Neuron (in vitro differentiated cells): ENCODE data around the gene CYREN.
"Not testable (repeated sequence)": the region's sequence is repeated elsewhere in the genome, so short reads cannot be mapped to it uniquely, and the experiment has no call there.

Experiments used
- H2AFZ ChIP-seq: one replicate; pipeline ENCODE4 v1.6.1; 2013; ENCODE audit warnings: low read depth, mild to moderate bottlenecking, inconsistent platforms, low read length, moderate library complexity
- H3K27me3 ChIP-seq: one replicate; pipeline ENCODE4 v1.6.1; 2013; ENCODE audit warnings: low read length; ENCODE audit not compliant: insufficient read depth
- H3K36me3 ChIP-seq: one replicate; pipeline ENCODE4 v1.6.1; 2013; ENCODE audit warnings: low read length; ENCODE audit not compliant: insufficient read depth
- H3K4me1 ChIP-seq: one replicate; pipeline ENCODE4 v1.6.1; 2013; ENCODE audit warnings: low read length; ENCODE audit not compliant: insufficient read depth
- H3K4me3 ChIP-seq: 2 replicates; pipeline ENCODE4 v1.5.1; 2013; ENCODE audit warnings: mild to moderate bottlenecking, low read length, moderate library complexity
- H3K9me3 ChIP-seq: one replicate; pipeline ENCODE4 v1.6.1; 2013; ENCODE audit warnings: low read length

The CYREN gene, protein sequence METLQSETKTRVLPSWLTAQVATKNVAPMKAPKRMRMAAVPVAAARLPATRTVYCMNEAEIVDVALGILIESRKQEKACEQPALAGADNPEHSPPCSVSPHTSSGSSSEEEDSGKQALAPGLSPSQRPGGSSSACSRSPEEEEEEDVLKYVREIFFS

GRCh38 chr7:135170274-135170997, at the start of gene CYREN:
Gene CYREN (minus strand): TSS chr7:135170707. CDS start chr7:135168922, 1,785 bp downstream.
- H3K36me3 ChIP-seq = peaks cover 35% of the 10 kb centered on the region
- peak within 1 kb of the TSS; percentile 74 for H3K4me3 ChIP-seq
- H3K27me3 ChIP-seq = no peaks in the 10 kb centered on the region
- H2AFZ ChIP-seq = peak within 1 kb of the TSS; percentile 90
- no peaks in the 10 kb centered on the region for H3K9me3 ChIP-seq
- H3K4me1 ChIP-seq = peaks cover 18% of the 10 kb centered on the region

- H3K4me3 ChIP-seq = no peak overlapping the region
Observed at GRCh38 chr7:135217645-135218509, 47.4 kb upstream of the CYREN start.

GRCh38 chr7:135215698-135216097, 45.2 kb upstream of the CYREN start:
- Histone ChIP-seq H3K4me1 (peaks cover 6% of the 10 kb centered on the region), H3K27me3 (peaks cover 2% of the 10 kb centered on the region), H2AFZ (no peak overlapping the region), H3K36me3 (no peaks in the 10 kb centered on the region), H3K9me3 (no peaks in the 10 kb centered on the region), H3K4me3 (no peak overlapping the region)

More at GRCh38 chr7:135217645-135218509, 47.4 kb upstream of the CYREN start:
- Histone ChIP-seq H2AFZ (no peak overlapping the region), H3K36me3 (no peaks in the 10 kb centered on the region), H3K4me1 (no peaks in the 10 kb centered on the region), H3K27me3 (peaks cover 2% of the 10 kb centered on the region), H3K9me3 (no peaks in the 10 kb centered on the region)

DNA sequence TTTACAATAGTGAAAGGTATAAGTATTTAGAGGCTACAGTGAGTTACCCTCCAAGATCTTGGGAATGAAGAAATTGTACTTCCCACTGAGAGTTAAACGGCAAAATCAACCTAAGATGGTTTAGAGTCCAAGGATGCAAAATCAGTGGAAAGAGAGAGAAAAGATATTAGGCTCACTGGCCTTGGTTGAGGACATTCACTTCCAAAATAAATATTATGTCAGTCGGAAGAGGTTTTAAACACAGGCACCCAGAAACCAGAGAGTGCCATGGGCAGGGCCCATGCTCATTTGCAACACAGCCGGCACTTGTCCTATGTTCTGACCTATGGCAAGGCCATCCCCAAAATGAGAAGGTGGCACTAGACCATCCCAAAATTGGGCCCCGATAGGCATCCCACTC, 44.7 kb upstream of the CYREN start:
- no peaks in the 10 kb centered on the region for H3K9me3 ChIP-seq
- H3K36me3 ChIP-seq = no peaks in the 10 kb centered on the region
- H3K4me3 ChIP-seq = no peak overlapping the region
- no peak overlapping the region for H2AFZ ChIP-seq
- peaks cover 2% of the 10 kb centered on the region for H3K27me3 ChIP-seq
- peaks cover 7% of the 10 kb centered on the region for H3K4me1 ChIP-seq

DNA sequence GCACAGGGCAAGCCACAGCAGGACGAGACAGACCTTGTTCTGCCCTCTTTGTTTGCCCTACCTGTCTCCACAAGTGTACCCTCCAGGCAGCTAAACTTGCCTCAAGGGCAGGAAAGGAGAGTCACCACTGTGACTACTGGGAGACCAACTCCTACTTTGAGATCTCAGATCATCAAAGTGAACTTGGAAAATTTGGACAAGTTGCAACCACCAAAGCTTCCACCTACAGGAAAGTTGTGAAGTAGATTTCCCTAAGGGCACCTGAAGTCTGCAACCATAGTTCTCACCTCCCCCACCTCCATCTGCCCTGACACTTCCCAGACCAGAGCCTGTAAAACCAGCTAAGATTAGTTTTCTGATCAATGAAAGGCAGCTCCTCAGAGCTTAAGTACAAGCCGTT, 43.3 kb upstream of the CYREN start:
- no peaks in the 10 kb centered on the region for H3K27me3 ChIP-seq
- H3K36me3 ChIP-seq = no peaks in the 10 kb centered on the region
- H3K4me1 ChIP-seq = peaks cover 7% of the 10 kb centered on the region
- H3K9me3 ChIP-seq = no peaks in the 10 kb centered on the region
- no peak overlapping the region for H2AFZ ChIP-seq
- no peak overlapping the region for H3K4me3 ChIP-seq

DNA sequence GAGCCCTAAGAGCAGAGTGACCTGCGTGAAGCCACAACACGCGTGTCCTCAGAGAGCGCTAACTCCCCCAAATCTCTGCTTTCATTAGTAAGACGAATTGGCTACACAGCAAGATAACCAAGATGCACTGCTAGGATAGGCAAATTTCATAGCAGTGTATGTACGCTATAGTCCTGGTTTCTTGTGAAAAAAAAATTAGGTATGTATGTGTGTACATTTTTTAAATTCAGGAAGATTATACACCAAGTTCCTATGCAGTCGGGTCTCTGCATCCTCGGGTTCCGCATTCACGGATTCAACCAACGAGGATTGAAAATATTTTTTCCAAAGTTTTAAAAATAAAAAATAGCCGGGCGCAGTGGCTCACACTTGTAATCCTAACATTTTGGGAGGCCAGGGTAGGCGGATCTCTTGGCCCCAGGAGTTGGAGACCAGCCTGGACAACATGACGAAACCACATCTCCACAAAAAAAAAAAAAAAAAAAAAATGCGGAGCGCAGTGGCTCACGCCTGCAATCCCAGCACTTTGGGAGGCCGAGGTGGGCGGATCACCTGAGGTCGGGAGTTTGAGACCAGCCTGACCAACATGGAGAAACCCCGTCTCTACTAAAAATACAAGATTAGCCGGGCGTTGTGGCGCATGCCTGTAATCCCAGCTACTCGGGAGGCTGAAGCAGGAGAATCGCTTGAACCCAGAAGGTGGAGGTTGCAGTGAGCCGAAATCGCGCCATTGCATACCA, 41.6 kb upstream of the CYREN start:
- Histone ChIP-seq H3K4me3 (peak overlapping the region; percentile 71), H2AFZ (peak overlapping the region; percentile 89)
- H3K36me3 ChIP-seq, H3K9me3 ChIP-seq, H3K4me1 ChIP-seq, H3K27me3 ChIP-seq: not testable (repeated sequence)

DNA sequence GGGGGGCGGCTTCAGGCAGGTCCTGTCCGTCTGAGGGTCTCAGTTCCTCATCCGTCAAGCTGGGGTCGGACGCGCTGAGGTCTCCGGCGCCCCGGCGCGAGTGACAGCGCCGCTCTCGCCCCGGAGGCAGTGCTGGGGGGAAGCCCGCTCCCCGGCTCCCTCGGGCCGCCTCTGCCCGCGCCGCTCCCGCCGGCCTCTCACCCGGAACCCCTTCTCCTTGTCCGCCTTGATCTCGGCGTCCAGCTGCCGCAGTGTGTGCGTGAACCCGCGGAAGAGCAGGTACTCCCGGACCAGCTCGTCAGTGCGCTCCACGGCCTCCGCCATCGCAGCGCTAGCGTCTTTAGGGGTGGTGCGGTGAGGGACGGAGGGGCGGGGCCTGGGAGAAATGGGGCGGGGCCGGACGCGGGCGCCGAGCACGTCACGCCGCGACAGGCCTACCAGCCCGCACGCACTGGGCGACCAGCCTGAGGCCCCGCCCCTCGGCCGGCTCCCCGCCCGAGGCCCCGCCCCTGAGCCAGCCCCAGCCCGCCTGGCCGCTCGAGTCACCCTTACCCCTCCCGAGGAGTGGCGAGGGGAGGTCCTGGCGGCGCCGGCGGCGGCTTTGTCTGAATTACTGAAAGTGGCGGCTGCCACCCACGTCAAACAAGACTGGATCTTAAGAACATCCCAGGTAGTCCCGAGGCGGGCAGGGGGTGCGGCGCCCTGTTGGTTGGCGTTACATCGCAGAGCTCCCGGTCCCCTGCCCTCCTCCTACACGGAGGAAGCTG, 40.9 kb upstream of the CYREN start, which contains the start of gene WDR91:
Gene WDR91 (minus strand): TSS at position 348 of the 767 bp plus-strand sequence. CDS start 24 bp downstream, at position 324.
- Histone ChIP-seq H3K9me3 (no peaks in the 10 kb centered on the region), H3K27me3 (no peaks in the 10 kb centered on the region), H3K36me3 (no peaks in the 10 kb centered on the region)

GRCh38 chr7:135210888-135211178, 40.3 kb upstream of the CYREN start:
- Histone ChIP-seq H2AFZ (peak overlapping the region; percentile 89), H3K4me3 (peak overlapping the region; percentile 92), H3K4me1 (peaks cover 7% of the 10 kb centered on the region), H3K9me3 (no peaks in the 10 kb centered on the region), H3K27me3 (no peaks in the 10 kb centered on the region), H3K36me3 (peaks cover 2% of the 10 kb centered on the region)

More for the DNA sequence above, 40.9 kb upstream of the CYREN start, which contains the start of gene WDR91:
- H3K4me1 ChIP-seq = peaks cover 7% of the 10 kb centered on the region
- peak within 1 kb of the TSS; percentile 92 for H3K4me3 ChIP-seq
- H2AFZ ChIP-seq = peak within 1 kb of the TSS; percentile 89

DNA sequence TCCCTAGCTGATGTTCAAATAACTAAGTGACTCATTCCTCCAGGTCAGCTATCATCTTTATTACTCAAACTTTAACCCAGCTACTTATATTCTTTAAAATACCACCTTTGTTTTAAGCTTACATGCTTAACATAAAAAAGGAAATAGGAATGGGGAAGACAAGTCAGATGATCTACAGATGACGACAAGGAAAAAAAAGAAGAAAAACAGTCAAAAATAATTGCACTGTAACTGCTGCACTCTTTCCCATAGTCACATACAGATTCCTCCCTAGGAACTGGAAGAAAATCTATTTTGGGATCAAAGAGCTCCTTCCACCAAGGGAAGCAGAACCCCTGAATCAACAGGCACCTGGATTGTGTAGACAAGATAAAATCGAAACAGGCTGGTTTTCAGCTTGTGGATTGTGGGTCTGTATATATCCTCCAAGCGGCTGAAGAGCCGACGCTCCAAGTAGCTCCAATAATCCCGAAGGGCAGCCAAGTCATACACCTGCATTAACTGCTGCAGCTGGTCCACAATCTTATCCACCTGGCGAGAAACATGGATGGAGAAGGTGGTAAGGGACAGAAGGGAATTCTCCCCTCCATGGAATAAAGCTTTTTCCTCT, 38.8 kb upstream of the CYREN start:
- no peaks in the 10 kb centered on the region for H3K27me3 ChIP-seq
- no peaks in the 10 kb centered on the region for H3K9me3 ChIP-seq
- H3K4me3 ChIP-seq = no peak overlapping the region
- peaks cover 7% of the 10 kb centered on the region for H3K4me1 ChIP-seq
- H2AFZ ChIP-seq = no peak overlapping the region
- H3K36me3 ChIP-seq = peaks cover 4% of the 10 kb centered on the region

GRCh38 chr7:135208102-135208793, 37.7 kb upstream of the CYREN start:
- Histone ChIP-seq H3K36me3 (peaks cover 10% of the 10 kb centered on the region), H3K9me3 (no peaks in the 10 kb centered on the region), H3K4me1 (peaks cover 7% of the 10 kb centered on the region), H3K4me3 (no peak overlapping the region), H2AFZ (no peak overlapping the region), H3K27me3 (no peaks in the 10 kb centered on the region)

- H3K4me1 ChIP-seq = peaks cover 7% of the 10 kb centered on the region
- no peak overlapping the region for H2AFZ ChIP-seq
- H3K4me3 ChIP-seq = no peak overlapping the region
- H3K9me3 ChIP-seq = no peaks in the 10 kb centered on the region
- peaks cover 15% of the 10 kb centered on the region for H3K36me3 ChIP-seq
- no peaks in the 10 kb centered on the region for H3K27me3 ChIP-seq
Observed at GRCh38 chr7:135207406-135208101, 37.0 kb upstream of the CYREN start.
